Peyer's patch (tissue), 4 donors: ENCODE measurements around the gene NEURL2.

Experiments used
- POLR2A ChIP-seq, 2 donors: fragments of 450-650 bp; IDR thresholded peaks; one replicate each; pipeline ENCODE4 v1.5.1; 2017; ENCODE audit warnings: antibody characterized with exemption in 2 of 2, mild to moderate bottlenecking in 2 of 2, moderate library complexity in 2 of 2
- TF ChIP-seq, protein P1 (sequence below), 6 experiments: fragments of 450-650 bp in 4 of 6; fragments of 200-600 bp in 2 of 6; sonication (generic) in 1 of 6; IDR thresholded peaks; one replicate each; pipeline ENCODE4 v1.5.1; 2017 to 2019; ENCODE audit warnings: antibody characterized with exemption in 6 of 6, mild to moderate bottlenecking in 3 of 6, moderate library complexity in 1 of 6

DNA sequence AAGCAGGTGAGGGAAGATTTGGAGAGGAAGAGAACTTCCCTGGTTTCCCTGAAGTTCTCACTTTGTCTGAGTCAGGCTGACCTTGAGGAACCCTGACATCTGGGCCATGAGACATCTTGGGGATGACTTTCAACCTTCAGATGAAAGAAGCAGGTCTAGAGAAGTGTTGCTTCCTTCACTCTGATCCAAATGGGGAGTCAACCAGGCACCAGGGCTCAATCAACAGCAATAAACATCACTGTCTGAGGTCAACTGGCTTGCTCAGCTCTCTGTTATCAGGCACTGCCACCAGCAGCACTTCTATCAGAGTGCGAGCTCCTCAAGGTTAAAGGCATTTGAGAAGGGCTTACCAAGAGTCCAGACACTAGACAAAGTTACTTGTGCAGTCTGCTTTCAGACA lies 40.1 kb downstream of the NEURL2 start:
- TF ChIP-seq, protein P1, sequence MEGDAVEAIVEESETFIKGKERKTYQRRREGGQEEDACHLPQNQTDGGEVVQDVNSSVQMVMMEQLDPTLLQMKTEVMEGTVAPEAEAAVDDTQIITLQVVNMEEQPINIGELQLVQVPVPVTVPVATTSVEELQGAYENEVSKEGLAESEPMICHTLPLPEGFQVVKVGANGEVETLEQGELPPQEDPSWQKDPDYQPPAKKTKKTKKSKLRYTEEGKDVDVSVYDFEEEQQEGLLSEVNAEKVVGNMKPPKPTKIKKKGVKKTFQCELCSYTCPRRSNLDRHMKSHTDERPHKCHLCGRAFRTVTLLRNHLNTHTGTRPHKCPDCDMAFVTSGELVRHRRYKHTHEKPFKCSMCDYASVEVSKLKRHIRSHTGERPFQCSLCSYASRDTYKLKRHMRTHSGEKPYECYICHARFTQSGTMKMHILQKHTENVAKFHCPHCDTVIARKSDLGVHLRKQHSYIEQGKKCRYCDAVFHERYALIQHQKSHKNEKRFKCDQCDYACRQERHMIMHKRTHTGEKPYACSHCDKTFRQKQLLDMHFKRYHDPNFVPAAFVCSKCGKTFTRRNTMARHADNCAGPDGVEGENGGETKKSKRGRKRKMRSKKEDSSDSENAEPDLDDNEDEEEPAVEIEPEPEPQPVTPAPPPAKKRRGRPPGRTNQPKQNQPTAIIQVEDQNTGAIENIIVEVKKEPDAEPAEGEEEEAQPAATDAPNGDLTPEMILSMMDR (IDR thresholded peaks at IDR 0.05): no peak
- TF ChIP-seq POLR2A (IDR thresholded peaks at IDR 0.05): no peak
